GM21786 (cell line): ENCODE measurements around the gene TBC1D10B.

Source experiments
- ATAC-seq: cut with Tn5 transposase; IDR thresholded peaks from one replicate; pipeline ENCODE4 v1.9.1; 2021; ENCODE audit not compliant: unreplicated experiment

The TBC1D10B gene

DNA sequence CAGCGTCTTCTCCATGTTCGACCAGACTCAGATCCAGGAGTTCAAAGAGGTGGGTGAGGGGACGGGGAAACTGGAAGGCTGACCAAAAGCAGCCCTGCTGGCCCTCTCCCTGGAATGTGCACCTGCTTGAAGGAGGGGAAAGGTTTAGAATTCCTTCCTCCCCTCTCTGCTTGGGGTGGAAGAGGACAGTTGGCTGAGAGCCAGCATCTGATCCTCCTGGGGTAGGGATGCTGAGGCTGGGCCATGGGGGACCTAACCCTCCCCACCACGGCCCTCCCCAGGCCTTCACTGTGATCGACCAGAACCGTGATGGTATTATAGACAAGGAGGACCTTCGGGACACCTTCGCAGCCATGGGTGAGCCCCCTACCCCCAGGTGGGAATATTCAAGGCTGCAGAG is 5.6 kb upstream of the TBC1D10B start:
- ATAC-seq = no peak

DNA sequence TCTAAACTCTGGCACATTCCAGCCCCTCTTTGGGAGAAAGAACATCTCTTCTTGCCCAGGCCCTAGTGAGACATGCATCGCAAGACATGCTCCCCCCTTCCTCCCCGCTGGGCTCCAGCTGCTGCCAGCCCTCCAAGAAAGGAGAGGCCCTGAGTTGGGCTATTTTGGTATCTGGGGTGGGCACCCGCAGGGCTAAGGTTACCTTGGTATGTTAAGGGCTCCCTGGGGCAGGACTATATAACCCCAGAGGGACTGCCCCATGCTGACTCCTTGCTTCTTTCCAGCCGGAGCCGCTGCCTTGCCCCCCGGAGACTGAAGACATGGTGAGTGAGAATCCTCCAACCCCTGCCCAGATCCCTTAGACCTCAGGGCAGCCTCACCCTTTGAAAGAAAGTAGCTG is 4.2 kb upstream of the TBC1D10B start, which contains the start of gene MYL11:
Gene MYL11 (plus strand): TSS at position 265 of the 400 bp plus-strand sequence. CDS start 56 bp downstream, at position 321.
- ATAC-seq = no peak

DNA sequence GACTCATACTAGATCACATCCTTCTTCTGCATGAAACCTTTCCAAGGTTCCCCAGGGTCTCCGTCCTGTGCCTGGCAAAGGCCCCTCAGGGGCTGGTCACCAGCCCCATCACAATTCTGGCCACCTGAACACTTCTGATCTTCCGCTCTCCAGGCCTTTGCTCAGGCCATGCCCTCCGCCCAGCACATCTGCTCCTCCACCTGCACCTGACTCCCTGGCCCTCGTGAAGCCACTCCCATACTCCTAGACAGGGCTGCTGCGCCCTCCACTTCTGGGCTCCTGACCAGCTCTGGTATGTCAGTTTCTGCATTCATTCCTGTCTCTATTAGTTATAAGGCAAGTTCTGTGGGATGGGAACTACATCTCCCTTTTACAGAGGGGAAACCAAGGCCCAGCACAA is 2.4 kb upstream of the TBC1D10B start:
- no peak for ATAC-seq

DNA sequence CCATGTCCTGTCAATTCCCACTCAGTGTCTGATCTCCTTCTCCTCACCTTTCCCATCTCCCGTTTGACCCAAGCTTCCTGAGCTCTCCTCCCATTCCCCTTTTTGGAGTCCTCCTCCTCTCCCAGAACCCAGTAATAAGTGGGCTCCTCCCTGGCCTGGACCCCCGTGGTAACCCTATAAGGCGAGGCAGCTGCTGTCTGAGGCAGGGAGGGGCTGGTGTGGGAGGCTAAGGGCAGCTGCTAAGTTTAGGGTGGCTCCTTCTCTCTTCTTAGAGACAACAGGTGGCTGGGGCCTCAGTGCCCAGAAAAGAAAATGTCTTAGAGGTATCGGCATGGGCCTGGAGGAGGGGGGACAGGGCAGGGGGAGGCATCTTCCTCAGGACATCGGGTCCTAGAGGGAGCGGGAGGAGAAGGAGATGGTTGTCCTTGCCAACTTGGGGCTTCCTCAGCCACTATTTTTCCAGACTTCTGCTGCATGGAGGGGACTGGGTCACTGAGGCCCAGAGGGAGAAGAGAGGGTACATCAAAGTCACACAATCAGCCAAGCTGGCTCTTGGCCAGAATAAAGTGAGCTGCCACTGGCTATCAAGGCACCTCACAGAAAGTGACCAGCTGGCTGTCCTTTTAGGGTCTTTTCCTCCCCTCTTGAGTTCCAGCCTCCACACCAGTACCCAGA is 1.9 kb upstream of the TBC1D10B start:
- no peak for ATAC-seq

- ATAC-seq = no peak
Observed at GRCh38 chr16:30371248-30371816, 1.0 kb upstream of the TBC1D10B start.

DNA sequence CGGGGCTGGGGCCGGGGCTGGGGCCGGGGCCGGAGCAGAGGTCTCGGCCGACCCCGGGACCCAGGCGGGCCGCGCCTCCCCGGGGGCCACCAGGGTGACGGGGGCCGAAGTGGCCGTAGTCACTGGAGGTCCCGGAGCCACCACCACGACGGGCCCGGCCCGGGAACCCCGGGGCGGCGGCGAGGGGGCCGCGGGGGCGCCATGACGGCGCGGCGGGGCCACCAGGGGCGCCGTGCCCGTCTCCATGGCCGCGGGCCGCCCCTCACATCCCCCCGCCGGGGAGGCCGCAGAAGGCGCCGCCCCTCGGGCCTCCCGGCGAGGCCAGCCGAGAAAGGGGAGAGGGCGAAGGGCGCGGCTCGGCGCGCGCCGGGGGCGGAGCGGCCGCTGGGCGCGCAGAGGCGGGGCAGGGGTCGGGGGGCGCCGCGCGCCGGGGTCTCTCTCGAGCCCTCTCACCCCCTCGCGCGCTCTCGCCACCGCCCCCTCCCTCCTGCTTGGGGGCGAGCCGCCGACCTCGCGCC is 297 bp downstream of the TBC1D10B start:
- ATAC-seq = no peak

GRCh38 chr16:30369091-30369937 is 980 bp downstream of the TBC1D10B start:
- ATAC-seq = no peak

DNA sequence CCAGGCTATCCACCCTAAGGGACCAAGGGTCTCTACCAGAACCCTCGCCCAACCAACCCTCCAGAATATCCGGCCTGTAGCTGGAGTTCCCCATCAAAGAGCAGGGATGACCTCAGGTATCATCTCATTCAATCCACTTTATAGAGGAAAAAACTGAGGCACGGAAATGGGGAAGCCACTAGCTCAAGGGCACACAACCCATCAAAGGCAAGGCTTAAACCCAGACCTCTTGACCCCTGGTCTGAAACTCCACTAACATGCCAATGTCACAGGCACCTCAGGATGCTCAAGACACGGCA is 1.6 kb downstream of the TBC1D10B start:
- ATAC-seq = no peak

DNA sequence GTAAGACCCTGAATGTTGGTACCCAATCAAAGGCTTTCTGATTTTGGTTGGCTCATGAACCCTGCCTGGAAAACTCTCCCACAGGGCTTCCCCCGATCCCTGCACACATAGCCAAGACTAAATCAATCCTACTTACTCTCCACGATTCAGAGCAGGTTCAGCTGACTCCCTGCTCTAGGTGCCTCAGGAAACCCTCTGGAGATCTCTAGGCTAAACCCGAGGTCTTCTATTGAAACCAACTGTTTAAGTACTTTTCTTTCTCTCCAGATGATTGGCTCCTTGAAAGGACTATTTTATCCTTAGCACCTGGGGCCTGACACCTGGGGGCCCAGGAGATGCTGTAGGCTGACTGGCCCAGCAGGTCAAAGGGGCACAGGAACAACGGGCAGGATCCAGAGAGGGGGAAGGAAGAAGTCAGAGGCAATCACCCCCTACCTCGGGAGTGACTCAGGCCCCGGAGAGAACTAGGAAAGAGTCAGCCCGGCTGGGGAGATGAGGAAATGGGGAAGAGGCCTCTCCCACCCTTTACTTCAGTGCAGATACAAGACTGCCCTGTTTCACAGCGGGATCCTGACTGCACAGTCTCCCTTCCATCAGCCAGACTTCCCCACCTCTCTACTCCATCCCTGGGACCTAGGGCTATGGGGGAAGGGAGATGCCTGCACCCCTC is 2.0 kb downstream of the TBC1D10B start:
- ATAC-seq = no peak

GRCh38 chr16:30367349-30368009 is 2.8 kb downstream of the TBC1D10B start:
- ATAC-seq = no peak

GRCh38 chr16:30366511-30366910 is 3.8 kb downstream of the TBC1D10B start:
- ATAC-seq = no peak

- no peak for ATAC-seq
Observed at GRCh38 chr16:30365200-30365599, 5.1 kb downstream of the TBC1D10B start.

DNA sequence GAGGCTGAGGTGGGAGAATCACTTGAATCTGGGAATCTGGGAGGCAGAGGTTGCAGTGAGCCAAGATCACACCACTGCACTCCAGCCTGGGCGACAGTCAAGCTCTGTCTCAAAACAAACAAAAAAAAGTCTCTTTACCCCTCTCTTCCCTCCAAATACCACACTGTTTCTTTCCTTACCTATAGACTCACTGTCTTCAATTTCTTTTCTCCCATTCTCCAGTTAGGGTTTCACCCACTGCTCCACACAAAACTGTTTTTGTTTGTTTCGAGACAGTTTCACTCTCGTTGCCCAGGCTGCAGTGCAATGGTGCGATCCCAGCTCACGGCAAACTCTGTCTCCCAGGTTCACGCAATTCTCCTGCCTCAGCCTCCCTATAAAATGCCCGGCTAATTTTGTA is 9.1 kb downstream of the TBC1D10B start:
- no peak for ATAC-seq

GRCh38 chr16:30359871-30360170 is 10.5 kb downstream of the TBC1D10B start:
- ATAC-seq = no peak

DNA sequence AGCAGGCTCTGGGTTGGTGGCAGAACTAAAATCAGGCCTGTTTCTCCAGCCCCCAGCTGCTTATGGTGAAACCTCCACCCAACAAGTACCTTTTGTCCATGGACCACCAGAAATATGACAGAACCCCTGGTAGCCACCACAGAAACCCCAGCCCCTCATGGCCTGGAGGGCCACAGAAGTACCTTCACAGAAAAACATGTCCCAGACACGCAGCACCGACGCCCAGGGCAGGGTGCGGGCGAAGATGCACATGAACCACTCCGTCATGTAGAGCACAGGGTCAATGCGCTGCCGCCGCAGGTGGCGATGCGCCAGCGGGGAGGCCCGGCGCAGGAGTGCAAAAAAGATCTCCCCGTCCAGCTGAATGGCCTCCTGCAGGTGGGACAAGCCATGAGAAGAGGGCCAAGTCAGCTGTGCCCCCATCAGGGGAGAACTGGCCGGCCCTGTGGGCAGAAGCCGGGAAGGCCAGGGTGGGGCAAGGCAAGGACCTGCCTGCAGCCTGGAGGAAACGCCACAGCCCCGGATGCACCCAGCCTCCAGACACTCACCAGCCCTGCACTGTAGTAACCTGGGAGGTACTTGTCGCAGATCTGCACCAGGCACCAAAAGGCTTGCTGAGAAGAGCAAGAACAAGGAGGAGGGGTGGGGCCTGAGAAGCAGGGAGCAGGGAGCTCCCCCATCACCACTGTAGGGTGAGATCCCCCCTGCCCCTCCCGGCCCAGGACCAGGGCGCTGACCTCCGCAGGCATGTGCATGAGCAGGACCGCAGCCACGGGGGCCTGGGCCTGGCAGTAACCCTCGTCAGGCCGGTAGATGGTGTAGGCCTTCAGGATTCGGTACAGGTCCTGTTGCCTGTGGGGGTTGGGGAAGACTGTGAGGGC is 11.1 kb downstream of the TBC1D10B start:
- no peak for ATAC-seq

DNA sequence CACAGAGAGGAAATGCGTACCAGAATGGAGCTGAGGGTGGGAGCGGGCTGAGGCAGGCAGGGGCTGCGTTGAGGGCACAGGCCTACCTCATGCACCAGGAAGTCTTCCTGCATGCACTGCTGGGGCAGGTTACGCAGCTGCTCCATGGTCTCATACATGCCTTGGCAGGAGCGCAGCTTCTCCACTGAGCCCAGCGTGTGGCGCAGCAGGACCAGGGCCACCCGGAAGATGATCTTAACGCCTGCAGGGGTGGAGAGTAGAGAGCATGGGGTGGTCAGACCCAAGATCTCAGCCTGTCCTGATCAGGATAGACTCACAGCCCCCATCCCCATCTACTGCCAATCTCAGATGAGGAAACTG is 11.7 kb downstream of the TBC1D10B start:
- no peak for ATAC-seq

GRCh38 chr16:30357715-30358576 is 12.3 kb downstream of the TBC1D10B start:
- ATAC-seq = no peak

DNA sequence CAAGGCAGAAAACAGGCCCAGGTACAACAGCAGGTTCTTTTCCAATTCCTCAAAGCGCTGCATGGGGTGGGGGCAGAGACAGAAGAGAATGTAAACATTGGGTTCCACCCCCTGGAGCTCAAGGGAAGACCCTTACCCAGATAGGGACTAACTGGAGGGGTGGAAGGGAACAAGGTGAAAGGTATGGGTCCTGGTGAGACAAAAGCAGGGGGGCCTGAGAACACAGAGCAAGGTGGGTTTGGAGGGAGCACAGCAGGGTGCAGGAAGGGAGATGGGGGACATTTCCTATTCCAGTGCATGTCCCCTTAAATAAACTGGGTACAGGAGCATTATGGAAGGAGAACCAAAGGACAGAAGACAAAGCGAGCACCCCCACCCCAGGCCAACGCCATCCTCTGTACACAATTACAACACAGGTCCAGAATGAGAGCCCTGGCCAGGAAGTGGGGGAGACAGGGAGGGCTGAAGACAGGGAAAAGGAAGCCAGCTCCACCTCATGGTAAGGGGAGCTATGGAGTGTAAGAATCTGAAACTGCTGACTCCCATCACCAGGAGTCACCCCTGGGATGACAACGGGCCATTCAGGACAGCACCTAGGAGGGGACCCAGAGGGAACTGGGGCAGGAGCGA is 13.1 kb downstream of the TBC1D10B start:
- no peak for ATAC-seq
